Measurements from ENCODE around the gene PHLPP1.

PHLPP1 gene

DNA sequence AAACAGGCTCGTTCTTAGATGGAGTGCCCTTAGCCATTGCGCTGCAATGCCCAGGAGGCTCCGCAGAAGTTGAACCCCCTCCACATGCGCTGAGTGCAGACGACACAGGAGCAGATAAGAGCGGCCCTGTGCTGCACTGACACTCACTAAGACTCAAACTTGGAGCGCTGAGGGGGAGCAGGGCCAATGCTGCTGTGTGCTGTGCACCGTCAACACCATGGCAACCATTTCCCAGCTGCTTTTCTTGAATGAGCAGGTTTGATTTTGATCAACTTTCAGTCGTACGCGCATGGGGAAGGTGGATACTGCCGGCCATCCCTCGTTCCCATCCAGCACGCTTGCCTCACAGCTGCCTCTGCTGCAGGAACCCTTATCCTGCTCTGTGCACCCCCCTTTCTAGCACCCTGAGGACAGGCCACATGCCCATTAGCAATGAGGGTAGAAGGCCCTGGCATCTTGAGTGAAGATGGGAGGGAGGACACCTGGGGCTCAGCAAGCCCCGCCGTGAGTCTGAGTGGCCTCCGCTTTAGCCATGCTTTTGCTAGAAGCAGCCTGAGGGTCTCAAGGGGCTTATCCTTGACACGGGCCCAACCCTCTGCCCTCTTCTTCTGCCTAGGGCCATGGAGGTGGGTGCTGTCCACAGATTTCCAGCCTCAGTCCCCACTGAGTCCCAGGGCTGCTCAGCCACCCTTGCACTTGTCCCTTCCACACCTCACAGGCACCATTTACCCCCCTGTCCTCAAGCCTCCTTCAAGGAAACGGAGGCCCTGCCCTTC lies 271.9 kb downstream of the PHLPP1 start:
- TF ChIP-seq, protein P1, sequence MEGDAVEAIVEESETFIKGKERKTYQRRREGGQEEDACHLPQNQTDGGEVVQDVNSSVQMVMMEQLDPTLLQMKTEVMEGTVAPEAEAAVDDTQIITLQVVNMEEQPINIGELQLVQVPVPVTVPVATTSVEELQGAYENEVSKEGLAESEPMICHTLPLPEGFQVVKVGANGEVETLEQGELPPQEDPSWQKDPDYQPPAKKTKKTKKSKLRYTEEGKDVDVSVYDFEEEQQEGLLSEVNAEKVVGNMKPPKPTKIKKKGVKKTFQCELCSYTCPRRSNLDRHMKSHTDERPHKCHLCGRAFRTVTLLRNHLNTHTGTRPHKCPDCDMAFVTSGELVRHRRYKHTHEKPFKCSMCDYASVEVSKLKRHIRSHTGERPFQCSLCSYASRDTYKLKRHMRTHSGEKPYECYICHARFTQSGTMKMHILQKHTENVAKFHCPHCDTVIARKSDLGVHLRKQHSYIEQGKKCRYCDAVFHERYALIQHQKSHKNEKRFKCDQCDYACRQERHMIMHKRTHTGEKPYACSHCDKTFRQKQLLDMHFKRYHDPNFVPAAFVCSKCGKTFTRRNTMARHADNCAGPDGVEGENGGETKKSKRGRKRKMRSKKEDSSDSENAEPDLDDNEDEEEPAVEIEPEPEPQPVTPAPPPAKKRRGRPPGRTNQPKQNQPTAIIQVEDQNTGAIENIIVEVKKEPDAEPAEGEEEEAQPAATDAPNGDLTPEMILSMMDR (IDR thresholded peaks at IDR 0.05; ENCODE audit: insufficient read depth, low read length, missing control alignments) = no peak
- ChIA-PET POLR2A (no interaction called here), CTCF (interaction anchor here (4.1 kb wide), 1 partner anchor 402 kb away, joined by 47 read pairs; no protein-coding TSS in a partner anchor)
- H3K4me3 ChIP-seq (ENCODE audit: low read depth, low read length) = no peak overlapping the region
- no peak for DNase-seq (ENCODE audit: low read depth, low spot score)

- CTCF ChIA-PET = interaction anchor here (4.1 kb wide), 1 partner anchor 403 kb away, joined by 47 read pairs; no protein-coding TSS in a partner anchor
- no peak for DNase-seq (ENCODE audit: low read depth, low spot score)
- TF ChIP-seq, protein P1 (IDR thresholded peaks at IDR 0.05; ENCODE audit: insufficient read depth, low read length, missing control alignments) = no peak
- H3K4me3 ChIP-seq (ENCODE audit: low read depth, low read length) = no peak overlapping the region
- POLR2A ChIA-PET = no interaction called here
These were observed 272.5 kb downstream of the PHLPP1 start for GRCh38 chr18:62987859-62988258.

DNA sequence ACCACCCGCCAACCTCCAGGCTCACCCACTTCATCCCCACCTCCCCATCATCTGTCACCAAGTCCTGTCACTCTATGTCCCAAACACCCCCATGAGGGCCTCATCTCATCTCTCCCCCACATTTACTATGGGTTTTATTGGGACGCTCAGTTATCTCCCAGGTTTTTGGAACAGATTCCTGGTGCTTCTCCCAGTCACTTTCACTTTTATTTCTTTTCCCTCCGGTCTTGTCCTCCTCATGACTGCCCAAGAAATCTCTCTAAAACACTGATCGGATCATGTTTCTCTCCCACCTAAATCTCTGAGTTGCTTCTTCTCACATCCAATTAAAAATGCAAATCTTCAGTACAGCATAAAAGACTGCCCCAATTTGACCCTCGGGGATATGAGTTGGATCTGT lies 273.1 kb downstream of the PHLPP1 start:
- TF ChIP-seq, protein P1 (IDR thresholded peaks at IDR 0.05; ENCODE audit: insufficient read depth, low read length, missing control alignments) = no peak
- ChIA-PET POLR2A (no interaction called here), CTCF (interaction anchor here (4.1 kb wide), 1 partner anchor 403 kb away, joined by 47 read pairs; no protein-coding TSS in a partner anchor)
- no peak overlapping the region for H3K4me3 ChIP-seq (ENCODE audit: low read depth, low read length)
- no peak for DNase-seq (ENCODE audit: low read depth, low spot score)

- CTCF ChIA-PET = interaction anchor here (1.0 to 2.2 kb wide), 2 partner anchors 403 to 404 kb away, joined by 3 to 7 read pairs; no protein-coding TSS in a partner anchor
- POLR2A ChIA-PET = no interaction called here
- no peak for DNase-seq (ENCODE audit: low read depth, low spot score)
- no peak overlapping the region for H3K4me3 ChIP-seq (ENCODE audit: low read depth, low read length)
- TF ChIP-seq, protein P1 (IDR thresholded peaks at IDR 0.05; ENCODE audit: insufficient read depth, low read length, missing control alignments) = no peak
These were observed 273.9 kb downstream of the PHLPP1 start for GRCh38 chr18:62989195-62989594.

DNA sequence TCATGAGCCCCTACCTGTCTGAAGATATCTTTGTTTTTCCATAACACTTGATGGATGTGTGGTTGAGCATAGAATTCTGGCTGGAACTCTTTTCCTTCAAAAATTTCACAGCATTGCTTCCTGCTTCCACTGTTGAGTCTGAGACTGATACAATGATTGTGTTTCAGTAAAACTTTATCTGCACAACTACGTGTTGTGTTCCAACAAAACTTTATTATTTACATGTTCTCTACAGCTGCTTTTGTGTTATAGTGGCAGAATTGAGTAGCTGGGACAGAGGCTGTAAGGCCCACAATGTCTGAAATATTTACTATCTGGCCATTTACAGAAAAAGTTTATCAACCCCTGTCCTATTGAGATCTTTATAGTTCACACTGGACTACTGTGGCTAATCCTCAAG lies 275.3 kb downstream of the PHLPP1 start:
- POLR2A ChIA-PET = no interaction called here
- DNase-seq (ENCODE audit: low read depth, low spot score) = no peak
- CTCF ChIA-PET = interaction anchor here (2.2 to 6.3 kb wide), 2 partner anchors 8 to 405 kb away, joined by 7 to 38 read pairs; no protein-coding TSS in a partner anchor
- TF ChIP-seq, protein P1 (IDR thresholded peaks at IDR 0.05; ENCODE audit: insufficient read depth, low read length, missing control alignments) = no peak
- H3K4me3 ChIP-seq (ENCODE audit: low read depth, low read length) = no peak overlapping the region

GRCh38 chr18:62991389-62991788 lies 276.0 kb downstream of the PHLPP1 start:
- ChIA-PET POLR2A (no interaction called here), CTCF (interaction anchor here (6.3 kb wide), 1 partner anchor 9 kb away, joined by 38 read pairs; no protein-coding TSS in a partner anchor)
- TF ChIP-seq, protein P1 (IDR thresholded peaks at IDR 0.05; ENCODE audit: insufficient read depth, low read length, missing control alignments) = no peak
- H3K4me3 ChIP-seq (ENCODE audit: low read depth, low read length) = no peak overlapping the region
- no peak for DNase-seq (ENCODE audit: low read depth, low spot score)

Measured in AG04449 (cell line).